Stimulated activated CD8-positive, alpha-beta memory T cell treated with anti-CD3 and anti-CD28 coated beads, Interleukin-4, amount 100 ng/mL, for 48 hours (primary cell): ENCODE data around the gene DAGLA.

Experiments
- DNase-seq: peaks from one replicate; pipeline ENCODE4 v3.0.0-alpha.2; 2020

Gene DAGLA

DNA sequence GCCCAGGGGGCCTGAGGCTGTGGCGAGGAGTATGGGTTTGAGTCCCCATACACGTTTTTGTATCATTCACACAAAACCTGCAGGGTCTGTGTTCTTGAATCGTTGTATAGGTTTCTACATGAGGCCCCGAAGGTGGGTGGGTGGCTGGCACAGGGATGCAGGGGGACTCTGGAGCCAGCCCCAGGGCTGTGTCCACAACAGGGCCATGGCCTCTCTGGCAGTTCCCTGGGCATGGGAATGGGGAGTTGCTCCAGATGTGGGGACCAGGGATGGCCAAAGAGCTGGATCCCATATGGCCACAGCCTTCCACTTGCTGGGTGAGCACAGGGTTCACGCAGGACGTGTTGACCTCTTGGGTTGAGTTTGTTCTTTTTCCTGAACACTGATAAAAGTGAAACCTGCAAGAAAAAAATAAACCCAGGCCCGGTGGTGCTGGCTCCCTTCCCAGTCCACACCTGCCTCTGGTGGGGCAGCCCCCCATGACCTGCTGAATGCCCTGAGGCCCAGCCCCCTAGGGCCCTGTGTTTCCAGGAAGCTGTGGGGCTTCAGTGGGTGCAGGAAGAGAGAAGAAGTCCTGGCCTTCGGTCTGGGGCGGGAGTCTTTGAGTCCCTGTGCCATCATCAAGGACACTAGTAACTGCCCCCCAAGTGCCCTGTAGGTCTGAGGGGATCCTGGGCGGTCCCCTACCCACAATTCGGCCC lies 88.3 kb downstream of the DAGLA start:
- DNase-seq: no peak

DNA sequence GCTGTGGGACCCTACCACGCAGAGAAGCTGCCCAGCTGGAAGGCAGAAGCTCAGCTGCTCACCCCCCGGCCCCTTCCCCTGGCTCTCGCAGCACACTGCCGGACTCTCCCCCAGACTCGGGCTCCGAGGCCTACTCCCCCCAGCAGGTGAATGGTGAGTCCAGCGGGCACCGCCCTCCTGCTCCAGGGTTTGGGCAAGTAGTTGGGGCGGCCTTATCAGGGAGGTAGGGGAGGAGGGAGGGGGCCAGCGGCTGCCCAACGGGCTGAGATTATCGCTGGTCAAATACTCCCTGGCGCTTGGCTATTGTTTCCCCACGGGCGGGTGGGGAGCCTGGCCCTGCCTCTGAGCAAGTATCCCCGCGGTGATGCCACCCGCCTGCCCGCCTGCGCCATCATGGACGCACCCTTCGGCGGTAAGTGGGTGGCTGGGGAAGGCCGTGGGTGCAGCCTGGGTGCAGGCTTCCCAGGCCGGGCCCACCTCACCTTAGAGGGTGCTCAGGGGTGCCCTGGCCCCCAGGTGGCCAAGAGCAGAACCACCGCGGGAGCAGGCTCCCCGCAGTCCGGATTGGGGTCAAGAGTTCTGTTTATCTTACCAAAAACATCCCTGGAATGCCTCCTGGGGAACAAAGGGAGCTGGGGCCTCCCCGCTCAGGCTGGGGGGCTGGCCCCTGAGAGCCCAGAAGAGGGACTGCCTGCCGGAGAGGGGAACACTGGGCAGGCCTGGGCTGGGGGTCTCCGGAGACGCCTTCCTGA lies 89.2 kb downstream of the DAGLA start:
- no peak for DNase-seq

DNA sequence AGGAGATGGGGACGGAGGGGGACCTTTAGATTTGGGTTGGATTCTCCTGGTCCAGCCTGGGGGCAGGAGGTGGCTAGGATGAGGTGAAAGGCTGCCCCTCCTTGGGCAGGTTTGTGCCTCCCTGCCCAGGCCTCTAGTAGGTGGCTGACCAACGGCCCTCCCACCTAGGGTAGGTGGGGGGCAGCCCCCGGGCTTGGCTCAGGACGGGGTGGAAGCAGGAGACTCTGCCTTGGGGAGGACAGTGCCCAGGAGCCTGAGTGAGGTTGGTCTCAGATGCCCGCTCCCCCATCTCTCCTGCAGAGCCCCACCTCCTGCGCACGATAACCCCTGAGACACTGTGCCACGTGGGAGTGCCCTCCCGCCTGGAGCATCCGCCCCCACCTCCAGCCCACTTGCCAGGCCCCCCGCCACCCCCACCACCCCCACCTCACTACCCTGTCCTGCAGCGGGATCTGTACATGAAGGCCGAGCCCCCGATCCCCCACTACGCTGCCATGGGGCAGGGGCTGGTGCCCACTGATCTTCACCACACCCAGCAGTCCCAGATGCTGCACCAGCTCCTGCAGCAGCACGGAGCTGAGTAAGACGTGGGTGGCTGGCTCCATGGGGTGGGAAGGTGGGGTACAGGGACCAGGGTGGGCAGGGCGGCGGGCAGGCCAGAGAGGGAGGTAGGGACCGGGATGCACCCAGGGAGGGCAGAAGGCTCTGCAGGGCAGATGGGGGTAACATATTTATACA lies 89.9 kb downstream of the DAGLA start:
- no peak for DNase-seq

DNA sequence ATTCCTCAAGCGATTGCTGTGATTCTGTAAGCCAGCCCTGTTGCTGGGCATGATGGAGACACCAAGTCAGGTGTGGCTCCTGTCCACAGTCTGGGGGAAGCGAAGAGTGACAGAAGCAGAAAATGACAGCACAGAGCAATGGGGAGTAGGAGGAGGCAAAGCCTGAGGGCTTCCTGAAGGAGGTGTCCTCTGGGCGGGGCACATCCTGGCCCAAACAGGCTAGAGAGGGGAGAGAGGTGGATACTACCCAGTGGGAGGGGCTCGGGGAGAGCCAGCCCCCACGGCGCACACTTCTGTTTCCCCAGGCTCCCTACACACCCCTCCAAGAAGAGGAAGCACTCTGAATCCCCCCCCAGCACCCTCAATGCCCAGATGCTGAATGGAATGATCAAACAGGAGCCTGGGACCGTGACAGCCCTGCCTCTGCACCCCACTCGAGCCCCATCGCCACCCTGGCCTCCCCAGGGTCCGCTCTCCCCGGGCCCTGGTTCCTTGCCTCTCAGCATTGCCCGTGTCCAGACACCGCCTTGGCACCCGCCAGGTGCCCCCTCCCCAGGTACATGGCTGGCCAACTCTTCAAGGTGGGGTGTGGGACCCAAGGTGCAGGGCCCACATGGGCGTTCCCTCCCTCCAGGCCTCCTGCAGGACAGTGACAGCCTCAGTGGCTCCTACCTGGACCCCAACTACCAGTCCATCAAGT lies 91.2 kb downstream of the DAGLA start:
- DNase-seq: no peak

DNA sequence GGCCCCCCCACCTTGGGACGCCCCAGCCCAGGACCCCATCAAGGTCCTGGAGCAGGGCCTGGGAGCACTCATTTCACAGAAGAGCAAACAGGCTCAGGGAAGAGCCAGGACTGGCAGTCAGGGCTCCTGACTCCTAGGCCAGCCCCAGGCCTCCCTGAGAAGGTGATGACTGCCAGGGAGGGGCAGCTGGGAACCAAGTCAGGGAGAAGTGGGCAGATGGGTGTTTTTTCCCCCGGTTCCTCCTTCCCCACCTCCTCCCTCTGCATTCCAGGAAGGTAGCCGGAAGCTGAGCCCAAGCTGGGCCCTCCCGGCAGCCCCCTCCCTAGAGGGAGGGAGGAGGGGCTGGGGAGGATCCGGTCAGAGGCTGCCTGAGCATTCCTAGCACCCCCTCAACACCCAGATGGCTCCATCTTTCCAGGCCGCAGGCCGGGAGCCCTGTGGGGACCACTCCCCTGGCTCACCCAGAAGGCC lies 91.8 kb downstream of the DAGLA start:
- DNase-seq: no peak

DNA sequence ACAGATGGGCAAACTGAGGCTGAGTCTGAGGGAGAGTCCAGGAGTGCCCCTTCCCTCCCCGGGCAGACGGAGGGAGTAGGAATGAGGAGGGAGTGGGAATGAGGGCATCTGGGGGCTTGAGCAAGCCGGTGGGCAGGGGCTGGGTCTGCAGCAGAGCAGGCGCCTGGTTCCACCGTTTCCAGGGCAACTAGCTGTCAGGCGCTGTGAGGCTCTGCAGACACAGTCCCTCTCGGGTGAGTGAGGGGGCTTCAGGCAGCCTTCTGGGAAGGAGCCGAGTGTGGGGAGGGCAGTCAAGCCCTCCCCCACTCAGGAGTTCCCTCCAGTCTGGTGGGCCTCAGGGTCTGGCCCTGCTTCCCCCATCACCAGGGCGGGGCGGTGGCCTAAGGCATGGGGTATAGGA lies 93.2 kb downstream of the DAGLA start:
- no peak for DNase-seq

DNA sequence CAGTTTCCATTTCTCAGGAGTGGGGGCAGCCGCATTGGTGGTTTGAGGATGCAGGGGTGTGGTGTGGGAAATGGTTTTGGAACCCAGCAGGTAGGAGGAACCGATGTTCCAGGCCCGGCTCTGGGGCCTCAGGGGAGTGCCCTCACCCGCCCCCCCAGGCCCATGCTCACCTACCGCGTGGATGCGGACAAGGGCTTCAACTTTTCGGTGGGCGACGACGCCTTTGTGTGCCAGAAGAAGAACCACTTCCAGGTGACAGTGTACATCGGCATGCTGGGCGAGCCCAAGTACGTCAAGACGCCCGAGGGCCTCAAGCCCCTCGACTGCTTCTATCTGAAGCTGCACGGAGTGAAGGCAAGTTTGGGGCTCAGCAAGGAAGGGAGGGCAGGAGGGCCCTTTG lies 93.6 kb downstream of the DAGLA start:
- DNase-seq: no peak

DNA sequence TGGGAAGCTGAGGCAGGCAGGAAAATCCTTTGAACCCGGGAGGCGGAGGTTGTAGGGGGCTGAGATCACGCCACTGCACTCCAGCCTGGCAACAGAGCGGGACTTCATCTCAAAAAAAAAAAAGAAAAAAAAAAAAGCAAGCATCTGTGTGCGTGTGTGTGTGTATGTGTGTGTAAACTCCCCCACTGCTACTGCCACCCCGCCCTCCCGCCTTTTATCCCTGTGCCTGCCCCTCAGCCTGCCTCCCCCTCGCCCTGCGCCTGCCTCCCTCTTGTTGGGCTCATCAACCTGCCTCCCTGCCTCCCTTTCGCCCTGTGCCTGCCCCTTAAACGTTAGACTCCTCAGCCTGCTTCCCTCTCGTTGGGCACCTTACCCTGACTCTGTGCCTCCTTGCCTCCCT lies 94.2 kb downstream of the DAGLA start:
- no peak for DNase-seq

DNA sequence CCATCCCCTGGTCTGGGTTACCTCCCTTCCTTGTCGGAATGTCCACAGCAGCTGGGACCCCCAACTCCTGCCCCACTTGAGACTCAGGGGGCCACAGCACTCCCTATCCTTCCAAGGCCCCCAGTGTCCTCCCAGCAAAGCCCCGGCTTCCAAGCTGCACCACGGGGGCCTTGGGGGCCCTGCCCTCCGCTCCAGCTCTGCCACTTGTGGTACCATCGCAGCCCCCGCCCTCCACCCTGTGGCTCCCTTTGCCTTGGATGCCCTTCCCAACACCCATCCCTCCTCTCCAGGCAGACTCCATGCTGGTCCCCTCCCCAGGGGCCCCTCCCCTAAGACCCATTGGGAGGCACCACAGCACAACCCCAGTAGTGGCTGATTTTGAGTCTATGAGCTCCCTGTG lies 94.9 kb downstream of the DAGLA start:
- DNase-seq: no peak

DNA sequence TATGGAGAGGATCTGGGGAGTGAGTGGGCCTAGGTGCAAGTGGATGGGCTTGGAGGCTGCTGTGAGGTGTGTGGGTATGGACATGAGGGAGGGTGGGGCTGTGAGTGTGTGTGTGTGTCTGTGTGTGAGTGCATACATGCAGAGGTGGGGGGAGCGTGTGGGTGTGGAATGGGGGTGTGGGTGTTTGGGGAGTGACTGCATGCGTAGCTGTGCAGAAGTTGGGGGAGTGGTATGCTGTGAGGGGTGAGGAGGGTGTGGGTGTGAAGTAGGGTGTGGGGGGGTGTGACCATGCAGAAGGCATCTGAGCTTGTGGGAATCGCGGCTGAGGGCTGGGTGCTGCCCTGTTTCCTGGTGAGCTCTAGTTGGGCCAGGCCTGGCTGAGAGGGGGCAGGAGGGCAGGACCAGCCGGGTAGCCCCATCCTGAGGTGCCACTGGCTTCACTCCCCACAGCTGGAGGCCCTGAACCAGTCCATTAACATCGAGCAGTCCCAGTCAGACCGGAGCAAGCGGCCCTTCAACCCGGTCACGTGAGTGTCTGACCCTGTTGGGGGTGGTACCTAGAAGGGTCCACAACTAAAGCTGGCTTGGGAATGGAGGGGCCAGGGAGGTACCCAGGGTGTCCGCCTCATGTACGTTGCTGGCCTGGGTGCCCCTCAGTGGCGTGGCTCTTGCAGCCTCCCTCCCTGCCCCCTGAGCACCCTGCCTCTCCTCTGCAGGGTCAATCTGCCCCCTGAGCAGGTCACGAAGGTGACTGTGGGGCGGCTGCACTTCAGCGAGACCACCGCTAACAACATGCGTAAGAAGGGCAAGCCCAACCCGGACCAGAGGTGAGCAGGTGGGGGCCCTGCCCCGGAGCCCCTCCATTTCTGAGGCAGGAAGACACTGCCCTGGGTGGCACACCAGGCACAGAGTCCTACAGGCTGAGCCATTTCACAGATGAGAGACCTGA lies 95.7 kb downstream of the DAGLA start:
- DNase-seq: no peak

DNA sequence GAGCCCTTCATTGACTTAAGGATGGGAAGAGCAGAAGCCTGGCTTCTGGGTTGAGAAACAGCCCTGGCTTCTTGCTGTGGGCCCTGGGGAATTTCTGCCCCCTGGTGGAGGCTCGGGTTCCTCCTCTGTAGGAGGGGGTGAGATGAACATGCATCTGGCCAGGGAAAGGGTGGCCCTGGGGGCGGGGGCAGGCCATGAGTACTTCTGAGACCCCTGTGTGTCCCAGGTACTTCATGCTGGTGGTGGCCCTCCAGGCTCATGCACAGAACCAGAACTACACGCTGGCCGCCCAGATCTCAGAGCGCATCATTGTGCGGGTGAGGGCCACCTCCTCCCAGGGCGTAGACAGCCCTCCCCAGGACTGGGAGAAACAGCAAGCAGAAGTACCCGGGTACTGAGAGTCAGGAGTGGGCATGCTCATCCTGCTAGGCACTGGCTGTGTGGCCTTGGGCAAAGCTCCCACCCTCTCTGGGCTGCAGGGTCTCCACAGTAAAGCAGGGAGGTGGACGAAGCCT lies 96.4 kb downstream of the DAGLA start:
- peak; percentile 84 for DNase-seq

DNA sequence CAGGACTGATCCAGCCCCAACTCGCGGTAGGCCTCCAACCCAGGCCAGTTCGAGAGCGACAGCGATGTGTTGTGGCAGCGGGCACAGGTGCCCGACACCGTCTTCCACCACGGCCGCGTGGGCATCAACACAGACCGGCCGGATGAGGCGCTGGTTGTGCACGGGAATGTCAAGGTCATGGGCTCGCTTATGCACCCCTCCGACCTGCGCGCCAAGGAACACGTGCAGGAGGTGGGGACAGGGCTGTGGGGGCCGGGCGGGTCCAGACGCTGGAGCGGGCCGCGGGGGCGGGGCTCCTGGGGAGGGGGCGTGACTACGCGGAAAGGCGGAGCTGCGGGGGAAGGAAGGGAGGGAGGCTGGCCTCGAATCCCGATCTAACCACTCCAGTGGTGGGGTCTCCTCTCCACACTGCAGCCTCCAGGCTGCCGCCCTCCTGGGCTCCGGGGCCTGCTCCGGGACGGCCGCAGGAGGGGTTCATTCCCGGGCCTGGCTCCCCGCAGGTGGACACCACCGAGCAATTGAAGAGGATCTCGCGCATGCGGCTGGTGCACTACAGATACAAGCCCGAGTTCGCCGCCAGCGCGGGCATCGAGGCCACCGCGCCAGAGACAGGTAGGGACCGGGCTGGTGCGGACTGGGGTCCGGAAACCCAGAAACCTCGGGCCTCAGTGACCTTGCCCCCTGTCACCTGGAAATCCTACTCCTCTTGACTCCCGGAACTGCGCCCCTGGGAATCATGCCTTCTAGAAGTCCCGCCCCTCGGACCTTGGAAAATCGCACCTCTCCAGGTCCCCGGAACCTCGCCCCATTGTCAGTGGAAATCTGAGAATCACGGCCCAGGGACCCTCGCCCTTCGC lies 97.3 kb downstream of the DAGLA start:
- DNase-seq: peak; percentile 79

DNA sequence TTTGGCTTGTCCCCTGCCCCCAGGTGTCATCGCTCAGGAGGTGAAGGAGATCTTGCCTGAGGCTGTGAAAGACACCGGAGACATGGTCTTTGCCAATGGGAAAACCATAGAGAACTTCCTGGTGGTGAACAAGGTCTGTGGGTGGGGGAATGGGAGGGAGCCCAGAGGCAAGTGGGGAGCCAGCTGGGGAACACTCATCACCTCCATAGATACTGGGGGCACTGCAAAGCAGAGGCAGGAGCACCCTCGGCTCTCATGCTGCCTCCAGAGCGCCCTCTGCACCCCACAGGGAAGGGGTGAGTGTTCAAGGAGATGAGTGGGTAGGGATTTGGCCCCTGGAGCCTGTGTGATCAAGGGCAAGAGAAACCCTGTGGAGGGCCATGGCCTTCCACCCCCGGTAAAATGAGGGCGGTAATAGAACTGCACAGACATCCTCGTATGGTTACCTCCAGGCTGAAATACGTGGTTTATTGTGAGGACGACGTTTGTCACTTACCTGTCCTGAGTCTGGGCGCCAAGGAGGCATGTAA lies 98.2 kb downstream of the DAGLA start:
- DNase-seq: no peak

DNA sequence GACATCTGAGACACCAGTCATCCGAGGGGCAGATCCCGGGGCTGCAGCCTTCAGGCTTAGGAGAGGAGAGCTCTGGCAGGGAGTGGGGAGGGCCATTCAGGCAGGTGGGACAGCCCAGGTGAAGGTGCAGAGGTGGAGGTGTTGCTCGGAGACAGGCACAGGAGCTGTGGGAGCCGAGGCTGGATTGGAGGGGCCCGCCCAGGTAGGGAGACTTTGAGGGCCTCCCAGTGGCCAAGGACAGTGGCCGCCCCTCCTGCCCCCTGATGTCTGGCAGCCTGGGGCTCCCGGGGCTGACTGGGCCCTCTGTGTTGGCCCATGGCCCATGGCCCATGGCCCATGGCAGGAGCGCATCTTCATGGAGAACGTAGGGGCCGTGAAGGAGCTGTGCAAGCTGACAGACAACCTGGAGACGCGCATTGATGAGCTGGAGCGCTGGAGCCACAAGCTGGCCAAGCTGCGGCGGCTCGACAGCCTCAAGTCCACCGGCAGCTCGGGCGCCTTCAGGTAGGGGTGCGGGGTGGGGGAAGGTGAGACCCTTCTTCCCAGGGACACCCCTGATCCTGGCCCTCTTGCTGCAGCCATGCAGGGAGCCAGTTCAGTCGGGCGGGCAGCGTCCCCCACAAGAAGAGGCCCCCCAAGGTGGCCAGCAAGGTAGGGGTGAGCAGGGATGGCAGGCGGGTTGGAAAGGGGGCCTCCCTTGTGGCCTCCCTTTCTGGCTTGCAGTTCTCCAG lies 98.9 kb downstream of the DAGLA start:
- no peak for DNase-seq

DNA sequence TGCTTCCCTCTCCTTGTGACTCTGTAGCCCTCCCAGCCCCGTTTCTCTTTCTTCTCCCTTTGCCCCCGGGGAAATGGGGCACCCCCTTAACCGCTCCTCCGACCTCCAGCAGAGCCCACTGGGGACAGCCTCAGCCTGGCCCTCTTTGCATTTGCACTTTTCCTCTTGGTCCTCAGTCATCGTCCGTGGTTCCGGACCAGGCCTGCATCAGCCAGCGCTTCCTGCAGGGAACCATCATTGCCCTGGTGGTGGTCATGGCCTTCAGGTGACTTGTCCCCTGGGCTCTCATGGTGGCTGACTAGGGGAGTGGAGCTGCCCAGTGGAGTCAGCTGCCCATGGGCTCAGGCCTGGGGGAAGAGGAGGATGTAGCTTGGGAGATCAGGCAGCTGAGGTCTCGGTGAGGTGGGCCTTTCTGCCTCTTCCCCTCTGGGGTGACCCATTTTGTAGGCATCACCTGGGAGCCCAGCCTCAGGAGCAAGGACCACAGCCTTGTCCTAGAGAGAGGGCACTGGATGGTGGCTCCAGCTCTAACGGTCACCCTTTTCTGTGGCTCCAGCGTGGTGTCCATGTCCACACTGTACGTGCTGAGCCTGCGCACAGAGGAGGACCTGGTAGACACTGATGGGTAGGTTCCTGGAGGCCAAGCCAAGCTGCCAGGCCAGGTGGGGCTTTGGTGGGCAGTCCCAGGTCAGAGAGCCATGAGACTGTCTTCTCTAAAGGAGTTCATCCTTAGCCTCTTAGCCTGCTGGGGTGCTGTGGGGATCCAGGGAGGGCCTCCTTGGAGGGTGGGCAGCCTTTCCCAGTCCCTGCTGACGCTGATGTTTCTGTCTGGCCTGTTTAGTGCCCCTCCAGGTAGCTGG lies 99.7 kb downstream of the DAGLA start:
- DNase-seq: no peak

DNA sequence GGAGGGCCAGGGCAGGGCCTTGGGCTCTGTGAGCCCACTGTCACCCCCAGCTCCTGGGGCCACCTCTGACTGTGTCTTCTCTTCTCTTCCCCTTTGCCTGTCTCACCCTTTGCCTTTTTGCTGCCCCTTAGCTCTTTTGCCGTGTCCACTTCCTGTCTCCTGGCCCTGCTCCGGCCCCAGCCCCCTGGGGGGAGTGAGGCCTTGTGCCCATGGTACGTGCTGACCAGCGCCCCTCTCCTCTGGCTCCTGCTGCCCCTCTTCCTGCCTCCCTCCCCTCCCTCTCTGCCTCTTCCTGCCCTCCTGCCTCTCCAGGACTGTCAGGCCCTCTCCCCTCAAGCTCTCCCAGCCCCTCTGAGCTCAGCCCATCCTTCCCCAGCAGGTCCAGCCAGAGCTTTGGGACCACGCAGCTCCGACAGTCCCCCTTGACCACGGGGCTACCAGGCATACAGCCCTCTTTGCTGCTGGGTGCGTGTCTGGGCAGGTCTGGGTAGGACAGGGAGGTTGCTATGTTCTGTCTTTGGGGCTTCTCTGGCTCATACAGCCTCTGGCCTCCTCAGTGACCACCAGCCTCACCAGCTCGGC lies 100.5 kb downstream of the DAGLA start:
- DNase-seq: no peak

DNA sequence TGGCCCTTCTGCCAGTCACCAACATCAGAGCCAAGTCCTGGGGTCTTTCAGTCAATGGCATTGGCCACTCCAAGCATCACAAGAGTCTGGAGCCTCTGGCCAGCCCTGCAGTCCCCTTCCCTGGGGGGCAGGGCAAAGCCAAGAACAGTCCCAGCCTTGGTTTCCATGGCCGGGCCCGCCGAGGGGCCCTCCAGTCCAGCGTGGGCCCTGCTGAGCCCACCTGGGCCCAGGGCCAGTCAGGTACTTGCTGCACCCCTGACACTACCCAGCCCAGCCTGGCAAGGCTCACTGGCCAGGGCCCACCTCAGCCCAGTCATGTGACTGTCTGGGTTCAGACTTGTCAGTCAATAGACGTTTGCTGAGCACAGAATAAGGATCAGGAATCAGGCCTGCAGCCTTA lies 101.4 kb downstream of the DAGLA start:
- DNase-seq: no peak

DNA sequence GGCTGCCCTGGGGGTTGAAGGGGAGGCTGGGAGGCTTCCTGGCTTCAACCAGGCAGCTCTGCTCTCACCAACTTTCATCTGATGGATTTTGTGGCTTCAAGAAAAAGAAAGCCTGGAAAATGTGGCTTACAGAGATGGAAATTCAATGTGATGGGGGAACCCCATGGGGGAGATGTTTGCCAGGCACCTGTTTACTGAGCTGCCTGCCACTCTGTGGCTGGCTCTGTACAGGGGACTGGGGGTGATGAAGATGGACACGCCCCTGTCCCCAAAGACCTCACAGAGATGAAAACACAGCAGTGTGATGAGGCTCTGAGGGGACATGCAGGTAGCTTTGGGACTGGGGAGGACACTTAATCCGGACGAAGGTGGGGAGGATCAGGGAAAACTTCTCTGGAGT lies 102.1 kb downstream of the DAGLA start:
- no peak for DNase-seq
